ENCODE data around the gene RCAN1. TPM values are rescaled to one million over a fixed set of nuclear protein-coding genes. Genes with fewer than 3 reads are reported as not detected.
"Not testable (repeated sequence)": the region's sequence is repeated elsewhere in the genome, so short reads cannot be mapped to it uniquely, and the experiment has no call there.

Gene RCAN1
- total RNA-seq, 2 donors from 2014 or later = 2.9 to 7.4 TPM

DNA sequence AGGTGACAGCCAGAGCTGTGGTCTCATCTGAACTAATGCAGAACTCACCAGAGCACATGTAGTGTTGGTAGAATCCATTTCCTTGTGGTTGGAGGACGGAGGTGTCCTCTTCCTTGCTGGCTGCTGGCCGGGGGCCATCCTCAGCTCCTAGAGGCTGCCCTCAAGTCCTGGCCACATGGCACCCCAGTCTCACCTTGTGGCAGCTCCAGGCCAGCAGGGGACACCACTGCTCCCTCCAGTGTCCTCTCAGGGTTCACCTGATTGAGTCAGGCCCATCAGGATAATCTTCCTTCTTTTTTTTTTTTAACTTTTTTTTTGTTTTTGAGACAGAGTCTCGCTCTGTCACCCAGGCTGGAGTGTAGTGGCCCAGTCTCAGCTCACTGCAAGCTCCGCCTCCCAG lies 105.8 kb downstream of the RCAN1 start:
- ATAC-seq (peak in 1 of 2 donors; percentile 46), DNase-seq (ENCODE audit: low spot score in 2 of 2) (no peak)
- no peaks in the 10 kb centered on the region for H3K9me3 Mint-ChIP-seq
- no peak overlapping the region for H3K27ac Mint-ChIP-seq
- no peaks in the 10 kb centered on the region for H3K36me3 Mint-ChIP-seq

GRCh38 chr21:34504595-34504994 lies 110.3 kb downstream of the RCAN1 start:
- Mint-ChIP-seq H3K36me3 (no peaks in the 10 kb centered on the region), H3K9me3 (no peaks in the 10 kb centered on the region), H3K27ac (no peak overlapping the region)
- ATAC-seq (no peak), DNase-seq (ENCODE audit: low spot score in 2 of 2) (no peak)

GRCh38 chr21:34502480-34503106 lies 112.3 kb downstream of the RCAN1 start:
- Mint-ChIP-seq H3K9me3 (peaks cover 13% of the 10 kb centered on the region in 2 donors), H3K36me3 (peaks cover 12 to 15% of the 10 kb centered on the region in 2 donors), H3K27ac (no peak overlapping the region)
- DNase-seq (ENCODE audit: low spot score in 2 of 2) (no peak), ATAC-seq (no peak)

GRCh38 chr21:34501716-34502115 lies 113.2 kb downstream of the RCAN1 start:
- Mint-ChIP-seq H3K36me3 (peaks cover 21 to 22% of the 10 kb centered on the region in 2 donors), H3K27ac (no peak overlapping the region), H3K9me3 (peaks cover 19 to 20% of the 10 kb centered on the region in 2 donors)
- DNase-seq (ENCODE audit: low spot score in 2 of 2) (no peak), ATAC-seq (no peak)

GRCh38 chr21:34500191-34500590 lies 114.7 kb downstream of the RCAN1 start:
- H3K27ac Mint-ChIP-seq = no peak overlapping the region
- DNase-seq (ENCODE audit: low spot score in 2 of 2) (no peak), ATAC-seq (no peak)
- peaks cover 25 to 26% of the 10 kb centered on the region in 2 donors for H3K9me3 Mint-ChIP-seq
- peaks cover 27 to 30% of the 10 kb centered on the region in 2 donors for H3K36me3 Mint-ChIP-seq

DNA sequence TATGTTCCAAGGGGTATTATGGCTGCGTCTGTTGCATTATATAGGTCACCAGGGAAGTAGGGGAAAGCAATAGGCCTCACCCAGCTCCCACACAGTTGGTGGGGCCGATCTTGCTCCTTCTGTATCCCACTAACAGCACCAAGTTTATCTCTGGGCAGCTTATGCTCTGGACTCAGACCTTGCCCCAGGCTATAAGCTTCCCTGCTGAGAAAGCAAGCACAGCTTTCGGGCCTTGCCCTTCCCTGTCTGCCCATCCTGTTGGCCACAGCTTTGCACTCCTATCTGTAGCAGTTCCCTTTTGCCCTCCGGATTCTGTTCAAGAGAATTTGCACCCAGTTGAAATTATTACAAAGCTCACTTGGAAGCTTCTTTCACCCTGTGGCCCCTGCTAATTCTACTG lies 115.8 kb downstream of the RCAN1 start:
- Mint-ChIP-seq H3K36me3 (peaks cover 27 to 30% of the 10 kb centered on the region in 2 donors), H3K27ac (no peak overlapping the region), H3K9me3 (peaks cover 25 to 26% of the 10 kb centered on the region in 2 donors)
- DNase-seq (ENCODE audit: low spot score in 2 of 2) (no peak), ATAC-seq (no peak)

DNA sequence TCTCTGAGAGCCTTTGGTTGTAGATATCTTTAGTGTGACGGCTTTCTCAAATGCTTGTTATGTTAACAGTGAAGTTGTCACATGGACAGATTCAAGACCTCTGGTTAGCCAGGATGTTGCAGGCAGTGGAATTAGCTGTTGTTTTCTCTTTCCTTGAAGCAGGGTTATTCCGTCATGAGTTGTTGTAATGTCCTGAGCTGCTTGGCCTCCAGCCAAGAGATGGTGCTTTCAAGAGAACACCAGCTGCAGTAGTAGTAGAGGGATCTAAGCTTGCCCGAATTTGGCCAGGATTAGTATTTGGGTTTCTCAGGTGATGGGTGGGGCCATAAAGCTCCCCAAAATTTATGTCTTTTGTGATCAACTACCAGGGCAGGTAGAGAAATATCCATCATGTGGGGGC lies 116.3 kb downstream of the RCAN1 start:
- peaks cover 25 to 26% of the 10 kb centered on the region in 2 donors for H3K9me3 Mint-ChIP-seq
- H3K36me3 Mint-ChIP-seq = peaks cover 27 to 30% of the 10 kb centered on the region in 2 donors
- no peak overlapping the region for H3K27ac Mint-ChIP-seq
- ATAC-seq (no peak), DNase-seq (ENCODE audit: low spot score in 2 of 2) (no peak)

GRCh38 chr21:34483854-34484253 lies 131.1 kb downstream of the RCAN1 start:
- not testable (repeated sequence) for DNase-seq (ENCODE audit: low spot score in 2 of 2); ATAC-seq; H3K9me3 Mint-ChIP-seq; H3K36me3 Mint-ChIP-seq; H3K27ac Mint-ChIP-seq

DNA sequence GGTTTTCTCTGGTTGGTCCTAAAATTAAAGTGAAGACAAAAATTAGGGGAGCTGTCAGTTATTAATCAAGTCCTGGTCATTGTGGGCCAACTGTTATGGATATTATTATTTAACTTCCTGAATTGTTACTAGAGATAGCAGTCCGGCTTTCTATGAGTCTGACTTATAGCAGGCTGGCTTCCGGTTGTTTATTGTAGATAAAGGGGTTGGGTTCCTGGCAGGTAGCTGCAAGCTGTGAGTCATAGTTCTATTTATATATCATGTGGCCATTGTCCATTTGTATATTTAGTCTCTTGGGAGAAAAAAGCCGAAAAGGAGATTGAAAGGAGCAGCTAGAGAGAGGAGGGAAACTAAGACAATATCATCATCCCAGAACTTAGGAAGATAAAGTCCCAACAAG lies 131.5 kb downstream of the RCAN1 start:
- DNase-seq (ENCODE audit: low spot score in 2 of 2); H3K36me3 Mint-ChIP-seq; H3K27ac Mint-ChIP-seq; H3K9me3 Mint-ChIP-seq; ATAC-seq: not testable (repeated sequence)

DNA sequence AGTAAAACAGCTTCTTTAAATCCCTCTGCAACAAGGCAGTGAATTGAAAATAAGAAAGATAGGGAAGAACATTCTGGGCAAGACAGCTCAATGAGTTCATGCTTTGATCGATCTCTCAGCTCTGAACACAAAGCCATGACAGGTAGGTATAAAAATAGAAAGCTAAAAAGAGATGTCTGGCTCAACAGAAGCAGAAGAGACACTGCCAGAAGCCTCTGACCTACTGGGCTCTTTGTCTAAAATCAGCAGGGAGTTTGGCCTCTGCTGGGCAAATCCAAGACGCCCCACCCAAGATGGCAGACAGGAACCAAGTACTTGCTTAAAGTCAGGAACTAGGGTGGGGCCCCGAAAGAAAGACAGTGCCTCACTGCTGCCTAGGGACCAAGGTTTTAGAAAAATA lies 147.6 kb downstream of the RCAN1 start:
- ATAC-seq; DNase-seq (ENCODE audit: low spot score in 2 of 2); H3K27ac Mint-ChIP-seq; H3K9me3 Mint-ChIP-seq; H3K36me3 Mint-ChIP-seq: not testable (repeated sequence)

Other genes starting within 250 kb of the RCAN1 start
- gene SMIM11, start 239.6 kb downstream of the RCAN1 start, total RNA-seq = 10 to 100 TPM in 1 of 2 donors, 1 to 10 TPM in 1; 2.1 to 19.2 TPM
- not detected for gene SMIM34, start 191.2 kb downstream of the RCAN1 start, total RNA-seq
- gene KCNE1, start 102.9 kb downstream of the RCAN1 start, total RNA-seq = under 1 TPM in 1 of 2 donors, not detected in 1; 0.27 TPM
- under 1 TPM; 0.07 to 0.31 TPM for gene CLIC6, start 53.9 kb upstream of the RCAN1 start, total RNA-seq